Myocyte (in vitro differentiated cells): ENCODE data around the gene KIF18B. TPM values are rescaled to one million over a fixed set of nuclear protein-coding genes. Genes with fewer than 3 reads are reported as not detected.
A peak's percentile ranks its signal among the peaks of the same experiment; 100 is the strongest.

Experiments
- DNase-seq: peaks from one replicate; pipeline ENCODE4 v3.0.0-alpha.2; 2012; ENCODE audit warnings: low read depth
- polyA plus RNA-seq: library from polyadenylated mRNA; unstranded; fragments of >200 nt; gene quantifications from one replicate; pipeline ENCODE4 v1.2.1, GENCODE V29; 2012; ENCODE audit warnings: missing spikeins
- total RNA-seq: library from RNA; depleted of rRNA; stranded (reverse); fragments of >200 nt; gene quantifications from 2 replicates; pipeline ENCODE4 v1.2.3, GENCODE V29; 2014

KIF18B gene
- 0.03 TPM in 1 of 2 replicates, not detected in the other for total RNA-seq
- 0.09 TPM for polyA plus RNA-seq

DNA sequence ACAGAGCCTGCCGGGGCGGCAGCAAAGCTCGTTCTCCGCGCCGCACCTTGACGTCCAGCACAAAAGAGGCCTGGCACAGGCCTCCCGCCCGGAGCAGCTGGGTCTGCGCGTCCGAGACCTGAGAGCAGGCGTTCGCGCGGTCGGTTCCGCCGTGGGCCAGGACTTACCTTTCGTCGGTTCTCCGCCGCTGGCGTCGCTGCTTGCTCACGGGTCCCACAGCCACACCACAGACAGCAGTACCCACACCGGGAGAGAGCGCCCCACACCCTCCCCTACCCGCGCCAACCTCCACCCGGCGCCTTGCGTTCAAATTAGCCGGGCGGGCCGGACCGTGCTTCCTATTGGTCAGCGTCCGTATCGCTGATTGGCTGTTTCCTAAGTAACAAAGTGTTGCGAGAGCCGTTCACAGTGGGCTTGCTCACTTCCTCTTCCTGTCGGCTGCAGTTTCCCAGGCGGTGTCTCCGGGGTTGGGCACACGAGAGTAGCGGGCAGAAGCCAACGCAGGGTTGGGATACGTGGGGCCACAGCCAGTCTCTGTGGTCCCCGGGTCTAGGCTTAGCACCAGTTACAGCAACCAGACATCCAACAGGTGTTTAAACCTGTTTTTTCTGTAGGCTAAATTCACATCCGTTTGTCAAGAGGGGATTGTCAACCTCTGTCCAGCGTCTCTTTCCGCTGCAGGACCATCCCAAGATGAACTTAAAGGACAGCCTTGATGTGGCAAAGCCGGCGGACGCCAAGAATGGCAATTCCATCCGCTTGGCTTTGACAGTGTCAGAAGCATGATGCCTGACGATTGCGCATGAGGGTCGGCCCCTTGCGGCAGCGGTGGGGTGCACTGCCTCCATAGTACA lies at the start of gene KIF18B:
Gene KIF18B, minus strand, starts transcription at position 313 of the 854 bp plus-strand sequence. CDS start 11,429 bp downstream, outside the sequence.
- DNase-seq = peak; percentile 94

- DNase-seq = peak; percentile 40
These were observed 48.7 kb upstream of the KIF18B start for GRCh38 chr17:44996304-44996703.

DNA sequence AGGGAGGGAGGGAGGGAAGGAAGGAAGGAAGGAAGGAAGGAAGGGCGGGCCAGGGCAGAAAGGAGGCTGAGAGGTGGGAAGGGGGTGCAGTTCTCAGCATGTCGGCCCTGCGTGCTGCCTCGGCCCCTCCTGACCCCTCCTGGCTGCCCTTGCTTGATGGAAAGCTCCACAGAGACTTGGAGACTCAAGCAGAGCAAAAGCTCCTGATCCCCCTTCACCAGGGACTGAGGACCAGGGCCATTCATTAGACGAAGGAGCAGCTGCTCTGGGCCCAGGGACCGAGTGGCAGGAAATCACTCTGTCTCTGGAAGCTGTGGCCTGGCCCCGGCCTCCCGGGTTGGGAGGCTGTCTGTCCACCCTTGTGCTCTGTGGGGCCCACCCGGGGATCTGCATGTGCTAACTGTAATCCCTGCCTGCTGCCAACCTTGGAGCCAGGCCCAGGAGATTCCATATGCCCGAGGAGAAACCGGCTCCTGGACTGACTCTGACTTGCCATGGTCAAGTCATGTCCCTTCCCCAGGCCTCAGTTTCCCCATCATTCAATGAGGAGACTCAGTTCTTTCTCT lies 47.9 kb upstream of the KIF18B start:
- peak; percentile 22 for DNase-seq

DNA sequence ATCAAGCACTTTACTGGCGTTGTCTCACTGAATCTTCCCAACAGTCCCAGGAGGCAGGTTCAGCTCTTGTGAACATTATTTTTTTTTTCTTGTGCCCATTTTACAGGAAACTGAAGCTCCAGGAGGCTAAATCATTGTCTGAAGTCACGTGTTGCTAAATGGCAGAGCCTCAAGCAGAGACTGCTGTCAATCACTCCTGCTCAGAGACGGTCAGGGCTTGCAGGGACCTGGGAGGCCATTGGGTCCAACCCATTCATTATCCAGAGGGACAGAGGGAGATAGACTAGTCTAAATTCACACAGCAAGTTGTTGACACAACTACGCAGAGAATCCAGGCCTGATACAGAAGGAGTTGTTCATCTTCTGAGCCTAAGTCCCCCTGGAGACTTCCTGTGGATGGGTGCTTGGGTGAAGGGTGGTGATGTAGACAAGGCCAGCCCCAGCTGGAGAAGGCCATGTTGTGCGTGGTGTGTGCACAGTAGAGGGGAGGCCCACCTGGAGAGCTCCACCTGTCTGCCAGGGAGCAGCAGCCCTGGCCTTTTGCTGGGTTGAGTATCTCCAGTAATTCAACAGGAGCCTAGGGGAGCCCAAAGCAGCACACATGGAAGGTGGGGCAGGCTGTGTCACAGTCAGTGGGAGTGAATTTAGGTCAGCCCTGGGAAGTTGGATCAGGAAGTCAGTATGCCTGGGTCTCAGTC lies 44.8 kb upstream of the KIF18B start:
- no peak for DNase-seq

DNA sequence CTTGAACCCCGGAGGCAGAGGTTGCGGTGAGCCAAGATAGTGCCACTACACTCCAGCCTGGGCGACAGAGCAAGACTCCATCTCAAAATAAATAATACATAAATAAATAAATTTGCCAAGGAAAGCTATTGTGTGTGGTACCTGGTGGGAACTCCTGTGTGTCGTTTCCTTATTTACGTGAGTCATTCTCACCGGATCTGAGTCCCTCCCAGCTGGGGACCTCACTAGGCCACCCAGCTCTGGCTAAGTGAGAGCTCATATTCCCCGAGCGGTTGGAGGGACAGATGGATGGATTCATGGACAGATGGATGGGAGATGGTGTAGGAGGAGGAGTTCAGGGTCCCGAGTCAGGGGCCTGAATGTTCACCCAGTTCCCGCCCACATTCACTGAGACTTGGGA lies 43.4 kb upstream of the KIF18B start:
- no peak for DNase-seq

DNA sequence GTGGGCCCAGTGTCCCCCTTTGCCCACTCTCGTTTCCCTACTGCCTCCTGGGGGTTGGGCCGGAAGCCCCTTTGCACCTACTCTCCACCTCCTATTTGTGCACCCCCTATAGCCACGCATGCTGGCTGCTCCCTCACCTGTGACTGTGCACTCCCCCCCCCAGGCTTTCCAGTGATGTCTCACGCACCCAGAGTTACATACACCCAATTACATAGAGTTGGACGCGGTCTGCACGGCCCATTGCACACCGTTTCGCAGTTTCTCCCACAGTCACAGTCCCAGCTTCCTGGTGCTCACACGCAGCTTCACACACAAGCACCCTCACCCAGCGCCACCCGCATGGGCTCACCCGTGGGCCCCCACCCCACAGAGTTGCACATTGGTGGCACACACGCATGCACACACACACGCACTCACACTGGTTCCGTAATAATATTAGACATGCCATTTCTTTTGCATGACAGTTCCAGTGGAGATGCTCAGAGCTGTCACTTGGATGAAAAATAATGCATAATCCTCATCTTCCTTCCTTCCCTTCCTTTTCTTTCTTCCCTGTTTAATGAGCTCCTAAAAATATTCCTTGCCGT lies 42.1 kb upstream of the KIF18B start:
- no peak for DNase-seq

DNA sequence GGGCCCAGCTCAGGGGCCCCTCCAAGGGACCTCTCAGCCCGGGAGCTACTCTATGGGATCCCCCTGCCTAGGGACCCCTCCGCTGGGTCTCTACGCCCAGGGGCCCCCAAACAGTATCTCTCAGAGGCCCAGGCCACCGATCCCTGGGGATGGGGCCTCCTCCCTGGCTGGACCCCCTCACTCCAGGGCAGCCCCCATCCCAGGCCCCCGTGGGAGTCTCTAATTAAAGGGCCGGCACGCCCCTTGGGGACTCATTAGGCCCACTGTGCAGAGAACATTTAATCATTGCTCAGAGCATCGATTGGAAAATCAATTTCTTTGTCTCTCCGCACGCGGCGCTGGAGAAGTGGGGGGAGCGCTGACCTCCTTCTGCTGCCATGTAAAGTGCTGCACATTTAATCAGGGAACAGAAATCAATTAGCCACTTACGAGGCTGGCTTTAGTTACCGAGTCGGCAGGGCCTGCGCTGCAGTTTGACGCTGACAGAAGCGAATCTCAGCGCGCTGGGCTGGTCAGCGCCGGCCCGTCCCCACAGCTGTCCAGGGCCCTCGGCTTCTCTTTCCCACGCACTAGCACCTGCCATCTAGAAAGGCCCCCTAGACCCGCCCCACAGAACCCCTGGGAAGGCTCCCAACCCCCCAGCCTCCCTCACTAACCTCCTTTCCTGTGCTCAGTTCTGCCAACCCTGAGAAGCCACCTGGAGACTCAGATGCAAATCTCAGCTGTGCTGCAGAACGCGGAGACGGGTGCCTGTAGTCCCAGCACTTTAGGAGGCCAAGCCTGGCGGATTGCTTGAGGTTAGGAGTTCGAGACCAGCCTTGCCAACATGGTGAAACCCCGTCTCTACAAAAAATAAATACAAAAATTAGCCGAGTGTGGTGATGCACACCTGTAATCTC lies 40.7 kb upstream of the KIF18B start:
- no peak for DNase-seq

DNA sequence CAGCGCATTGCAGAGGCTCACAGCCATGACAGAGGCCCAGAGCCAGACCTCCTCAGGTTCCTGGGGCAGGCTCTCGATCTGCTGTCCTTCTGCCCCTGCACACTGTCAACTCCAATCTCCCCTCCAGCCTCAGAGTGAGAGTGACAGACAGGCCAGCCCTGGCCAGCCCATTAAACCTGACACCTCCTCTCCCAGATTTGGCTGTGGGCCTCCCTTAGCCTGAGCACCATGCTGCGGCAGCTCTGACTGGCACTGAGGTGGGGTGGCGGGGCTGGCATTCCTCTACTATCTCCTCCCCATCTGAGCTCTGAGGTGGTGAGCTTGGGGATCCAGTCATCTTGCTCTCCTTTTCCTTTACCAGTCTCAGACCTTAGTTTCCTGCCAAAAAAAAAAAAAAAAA lies 36.0 kb upstream of the KIF18B start:
- no peak for DNase-seq

- no peak for DNase-seq
These were observed 34.6 kb upstream of the KIF18B start for GRCh38 chr17:44982113-44982702.

- no peak for DNase-seq
These were observed 33.8 kb upstream of the KIF18B start for GRCh38 chr17:44981221-44981968.

DNA sequence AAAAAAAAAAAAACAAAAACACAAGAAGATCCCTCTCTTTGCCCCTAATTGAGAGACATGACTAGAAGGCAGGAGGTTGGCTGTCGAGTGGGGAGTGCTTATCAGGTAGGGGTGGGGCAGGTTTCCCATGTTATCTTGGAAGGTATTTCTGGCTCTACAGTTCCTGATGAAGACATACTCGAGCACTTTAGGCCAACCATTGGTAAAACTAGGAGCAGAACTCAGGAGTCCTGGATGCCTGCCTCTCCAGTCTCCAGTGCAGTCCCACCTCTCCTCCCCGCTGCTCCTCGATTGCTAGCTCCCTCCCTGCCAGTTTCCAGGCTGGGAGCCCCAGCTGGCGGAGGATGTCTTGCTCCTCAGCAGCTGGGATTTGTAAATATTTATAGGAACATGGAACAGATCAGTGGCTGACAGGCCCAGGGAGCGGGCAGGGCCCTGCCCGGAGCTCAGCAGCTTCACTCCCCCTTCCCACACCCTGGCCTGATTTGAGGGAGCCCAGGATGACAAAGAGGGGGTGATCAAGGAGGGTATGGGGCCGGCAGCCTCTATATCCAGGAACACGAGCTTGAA lies 31.9 kb upstream of the KIF18B start:
- peak; percentile 87 for DNase-seq

- DNase-seq = no peak
These were observed 31.2 kb upstream of the KIF18B start for GRCh38 chr17:44978807-44979206.

GRCh38 chr17:44977814-44978550 lies 30.4 kb upstream of the KIF18B start:
- DNase-seq = peak; percentile 42

- DNase-seq = no peak
These were observed 29.5 kb upstream of the KIF18B start for GRCh38 chr17:44977065-44977464.

- DNase-seq = no peak
These were observed 28.6 kb upstream of the KIF18B start for GRCh38 chr17:44976206-44976605.

DNA sequence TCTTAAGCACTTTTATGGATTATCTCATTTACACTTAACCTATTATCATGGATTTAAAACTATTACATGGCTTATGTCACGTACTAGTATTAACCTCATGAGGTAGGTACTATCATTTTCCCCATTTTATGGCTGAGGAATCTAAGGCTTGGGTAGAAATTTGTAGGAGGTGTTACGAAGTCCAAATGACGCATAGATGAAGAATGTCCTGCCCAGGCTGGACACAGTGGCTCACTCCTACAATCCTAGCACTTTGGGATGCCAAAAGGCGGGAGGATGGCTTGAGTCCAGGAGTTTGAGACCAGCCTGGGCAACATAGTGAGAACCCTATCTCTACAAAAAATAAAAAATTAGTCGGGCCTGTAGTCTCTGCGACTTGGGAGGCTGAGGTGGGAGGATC lies 25.4 kb upstream of the KIF18B start:
- DNase-seq = no peak

- no peak for DNase-seq
These were observed 24.4 kb upstream of the KIF18B start for GRCh38 chr17:44971776-44972483.
